ENCODE data around the gene SERP2. TPM values are rescaled to one million over a fixed set of nuclear protein-coding genes. Genes with fewer than 3 reads are reported as not detected.

The SERP2 gene
- total and polyA plus RNA-seq, 9 of the 15 experiments (the other 6 are each of a cell fraction or from before 2014, with no cell fraction given) = 0.13 TPM; not detected in 8

DNA sequence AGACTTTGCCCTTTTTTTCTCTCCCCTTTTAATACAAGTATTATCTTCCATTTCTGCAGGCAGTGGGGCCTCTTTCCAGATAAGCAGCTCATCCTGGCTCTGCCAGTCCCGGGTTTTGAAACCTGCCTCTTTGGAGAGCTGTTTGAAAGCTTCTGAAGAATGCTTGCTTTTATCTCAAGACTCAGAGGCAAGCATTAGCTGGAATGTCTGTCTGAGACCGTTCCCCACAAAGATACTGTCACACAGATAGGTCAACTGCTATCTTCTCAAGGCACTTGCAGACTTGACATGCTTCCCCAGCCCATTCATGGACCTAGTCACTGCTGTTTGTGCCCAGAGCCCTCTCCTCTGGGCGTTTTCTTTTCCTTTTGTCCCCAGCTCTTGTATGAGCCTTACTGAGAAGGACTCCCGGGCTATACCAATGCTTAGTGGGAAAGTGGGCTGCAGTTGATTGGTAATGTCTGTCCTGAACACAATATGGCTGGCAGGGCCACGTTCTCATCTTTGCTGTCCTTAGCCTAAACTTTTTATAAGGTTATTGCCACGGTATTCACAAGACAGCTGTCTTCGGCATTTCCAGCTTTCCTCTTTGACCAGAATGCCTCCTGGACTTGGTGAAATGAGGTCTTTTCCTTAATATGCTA, 13.4 kb downstream of the SERP2 start (continued):
- TF ChIP-seq VEZF1 (CRISPR knock-in tag; IDR thresholded peaks at IDR 0.05) (peak; percentile 59), ARID2 (IDR thresholded peaks at IDR 0.05) (no peak), ZBTB9 (CRISPR knock-in tag; IDR thresholded peaks at IDR 0.05) (no peak), ESRRA (IDR thresholded peaks at IDR 0.05; ENCODE audit: borderline replicate concordance, low read depth) (no peak), RNF219 (CRISPR knock-in tag; IDR thresholded peaks at IDR 0.05) (no peak), THRAP3 (IDR thresholded peaks at IDR 0.05; ENCODE audit: borderline replicate concordance) (no peak), MEIS2 (IDR thresholded peaks at IDR 0.05; ENCODE audit: partially characterized antibody) (peak; percentile 63), MYC (IDR thresholded peaks at IDR 0.05; ENCODE audit: low read depth, low read length) (peak; percentile 41; the same call in 1 of the 2 replicates), MYC (CRISPR knock-in tag; IDR thresholded peaks at IDR 0.05; ENCODE audit: borderline replicate concordance, low read depth) (no peak), RNF2 (IDR thresholded peaks at IDR 0.05) (peak; percentile 81), FIP1L1 (IDR thresholded peaks at IDR 0.05; ENCODE audit: low read depth, low read length, poor library complexity, severe bottlenecking) (no peak), NFYB (IDR thresholded peaks at IDR 0.05; ENCODE audit: extremely low read depth, insufficient read length) (no peak), PHTF2 (CRISPR knock-in tag; IDR thresholded peaks at IDR 0.05) (no peak), SRSF9 (IDR thresholded peaks at IDR 0.05; ENCODE audit: borderline replicate concordance, low read depth, low read length) (no peak), MBD2 (IDR thresholded peaks at IDR 0.05; ENCODE audit: borderline replicate concordance, low read depth) (peak; percentile 65), TOE1 (IDR thresholded peaks at IDR 0.05; ENCODE audit: borderline replicate concordance) (no peak), TOE1 (CRISPR knock-in tag; IDR thresholded peaks at IDR 0.05; ENCODE audit: borderline replicate concordance, low read depth) (no peak), KLF1 (tag; IDR thresholded peaks at IDR 0.05) (no peak)
- TF ChIP-seq, protein P1, sequence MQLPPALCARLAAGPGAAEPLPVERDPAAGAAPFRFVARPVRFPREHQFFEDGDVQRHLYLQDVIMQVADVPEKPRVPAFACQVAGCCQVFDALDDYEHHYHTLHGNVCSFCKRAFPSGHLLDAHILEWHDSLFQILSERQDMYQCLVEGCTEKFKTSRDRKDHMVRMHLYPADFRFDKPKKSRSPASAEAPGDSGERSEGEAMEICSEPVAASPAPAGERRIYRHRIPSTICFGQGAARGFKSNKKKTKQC (CRISPR knock-in tag; IDR thresholded peaks at IDR 0.05) = no peak
- TF ChIP-seq, protein P2, sequence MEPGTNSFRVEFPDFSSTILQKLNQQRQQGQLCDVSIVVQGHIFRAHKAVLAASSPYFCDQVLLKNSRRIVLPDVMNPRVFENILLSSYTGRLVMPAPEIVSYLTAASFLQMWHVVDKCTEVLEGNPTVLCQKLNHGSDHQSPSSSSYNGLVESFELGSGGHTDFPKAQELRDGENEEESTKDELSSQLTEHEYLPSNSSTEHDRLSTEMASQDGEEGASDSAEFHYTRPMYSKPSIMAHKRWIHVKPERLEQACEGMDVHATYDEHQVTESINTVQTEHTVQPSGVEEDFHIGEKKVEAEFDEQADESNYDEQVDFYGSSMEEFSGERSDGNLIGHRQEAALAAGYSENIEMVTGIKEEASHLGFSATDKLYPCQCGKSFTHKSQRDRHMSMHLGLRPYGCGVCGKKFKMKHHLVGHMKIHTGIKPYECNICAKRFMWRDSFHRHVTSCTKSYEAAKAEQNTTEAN (CRISPR knock-in tag; IDR thresholded peaks at IDR 0.05) = no peak
- TF ChIP-seq, protein P3, sequence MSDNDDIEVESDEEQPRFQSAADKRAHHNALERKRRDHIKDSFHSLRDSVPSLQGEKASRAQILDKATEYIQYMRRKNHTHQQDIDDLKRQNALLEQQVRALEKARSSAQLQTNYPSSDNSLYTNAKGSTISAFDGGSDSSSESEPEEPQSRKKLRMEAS (CRISPR knock-in tag; IDR thresholded peaks at IDR 0.05) = no peak

Measured in K562 (cell line).